Tibial artery (tissue), 4 donors: ENCODE measurements around the gene RAB41.
"Not testable (repeated sequence)": the region's sequence is repeated elsewhere in the genome, so short reads cannot be mapped to it uniquely, and the experiment has no call there.

Experiments
- DNase-seq, 2 donors: peaks; one replicate each; pipeline ENCODE4 v3.0.0-alpha.2; 2019
- H3K27ac ChIP-seq, 2 donors: fragments of 200-600 bp; sonication (generic) in 1 of 2; 1 replicate in 1 of 2; 2 replicates in 1 of 2; pipeline ENCODE4 v1.5.1; 2018 to 2019; ENCODE audit warnings: mild to moderate bottlenecking in 1 of 2
- H3K27me3 ChIP-seq, 2 donors: fragments of 200-600 bp; sonication (generic) in 1 of 2; one replicate each; pipeline versions ENCODE4 v1.5.1 to v1.6.0; 2016 to 2019
- H3K36me3 ChIP-seq, 3 donors: fragments of 200-600 bp; sonication (generic) in 2 of 3; one replicate each; pipeline ENCODE4 v1.5.1; 2016 to 2019; ENCODE audit warnings: mild to moderate bottlenecking in 2 of 3
- H3K4me1 ChIP-seq, 4 donors: fragments of 200-600 bp; sonication (generic) in 2 of 4; 1 replicate in 3 of 4; 2 replicates in 1 of 4; pipeline ENCODE4 v1.5.1; 2016 to 2019
- H3K4me3 ChIP-seq, 2 donors: fragments of 200-600 bp; sonication (generic) in 1 of 2; 1 replicate in 1 of 2; 2 replicates in 1 of 2; pipeline ENCODE4 v1.5.1; 2018 to 2019; ENCODE audit warnings: mild to moderate bottlenecking in 2 of 2
- H3K9me3 ChIP-seq, 3 donors: fragments of 200-600 bp; sonication (generic) in 1 of 3; one replicate each; pipeline ENCODE4 v1.5.1; 2016 to 2019
- CTCF ChIP-seq, 2 experiments: fragments of 200-600 bp in 1 of 2; fragments of 450-650 bp in 1 of 2; IDR thresholded peaks; one replicate each; pipeline ENCODE4 v1.5.1; 2017 to 2019; ENCODE audit warnings: antibody characterized with exemption in 2 of 2, mild to moderate bottlenecking in 1 of 2, moderate library complexity in 1 of 2
- intact Hi-C: fragments of 100-400 bp; cut with DNase I; formaldehyde crosslinking; loops from one replicate; pipeline ENCODE4 v1.15.0; 2023; ENCODE audit warnings: low total_unique reads

Gene RAB41

DNA sequence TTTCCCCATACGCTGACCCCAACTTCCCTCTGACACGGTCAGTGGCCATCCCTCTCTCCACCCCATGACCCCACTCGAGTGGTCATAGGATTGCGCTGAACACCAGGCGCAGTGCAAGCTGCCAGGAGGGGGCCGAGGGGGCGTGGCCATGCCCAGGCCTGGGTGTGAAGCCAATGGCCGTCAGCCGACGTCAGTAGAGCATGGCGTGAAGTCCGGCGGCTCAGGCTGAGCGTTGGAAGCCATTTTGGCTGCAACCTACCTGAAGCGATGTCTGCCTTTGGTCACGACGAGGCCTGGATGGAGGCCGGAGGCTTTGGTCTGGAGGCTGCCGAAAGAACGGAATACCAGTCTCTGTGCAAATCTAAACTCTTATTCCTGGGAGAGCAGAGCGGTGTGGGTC is at the start of gene RAB41:
TSS of gene RAB41 (plus strand) at position 222 of the 400 bp plus-strand sequence. CDS start at position 268, 46 bp downstream.
- H3K27me3 ChIP-seq: no peaks in the 10 kb centered on the region
- no peak within 1 kb of the TSS for H3K4me3 ChIP-seq
- TF ChIP-seq CTCF (IDR thresholded peaks at IDR 0.05): no peak
- H3K4me1 ChIP-seq: no peaks in the 10 kb centered on the region
- H3K9me3 ChIP-seq: no peaks in the 10 kb centered on the region
- intact Hi-C loops: no loop called here
- no peak within 1 kb of the TSS for H3K27ac ChIP-seq
- H3K36me3 ChIP-seq: peaks cover 0 to 15% (median 4%) of the 10 kb centered on the region in 3 donors
- no peak for DNase-seq

DNA sequence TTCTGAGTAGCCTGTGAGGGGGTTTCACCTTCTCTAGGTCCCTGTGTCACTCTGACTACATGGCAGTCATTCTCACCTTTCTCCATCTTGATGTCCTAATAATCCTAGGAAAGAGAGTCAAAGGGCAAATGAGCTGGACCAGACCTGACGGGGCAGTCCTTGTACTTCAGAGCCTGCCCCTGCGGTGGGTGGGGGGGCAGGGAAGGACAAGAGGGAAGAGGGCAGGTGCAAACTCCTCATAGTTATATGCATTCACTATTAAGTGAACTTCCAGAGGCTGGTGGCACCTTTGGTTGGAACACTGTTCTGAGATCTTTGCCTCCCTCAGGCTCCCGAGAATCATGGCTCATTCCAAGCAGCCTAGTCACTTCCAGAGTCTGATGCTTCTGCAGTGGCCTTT is 47.6 kb upstream of the RAB41 start, which contains the start of gene AWAT1:
TSS of gene AWAT1 (plus strand) at position 301 of the 400 bp plus-strand sequence. CDS start at position 342, 41 bp downstream.
- Histone ChIP-seq H3K4me3 (no peak within 1 kb of the TSS), H3K4me1 (no peaks in the 10 kb centered on the region), H3K27me3 (no peaks in the 10 kb centered on the region), H3K27ac (no peak within 1 kb of the TSS), H3K36me3 (no peaks in the 10 kb centered on the region), H3K9me3 (no peaks in the 10 kb centered on the region)
- TF ChIP-seq CTCF (IDR thresholded peaks at IDR 0.05): no peak
- DNase-seq: no peak
- intact Hi-C loops: no loop called here

GRCh38 chrX:70240751-70241150 is 41.2 kb upstream of the RAB41 start:
- no peak for TF ChIP-seq CTCF (IDR thresholded peaks at IDR 0.05)
- intact Hi-C loops: no loop called here

DNA sequence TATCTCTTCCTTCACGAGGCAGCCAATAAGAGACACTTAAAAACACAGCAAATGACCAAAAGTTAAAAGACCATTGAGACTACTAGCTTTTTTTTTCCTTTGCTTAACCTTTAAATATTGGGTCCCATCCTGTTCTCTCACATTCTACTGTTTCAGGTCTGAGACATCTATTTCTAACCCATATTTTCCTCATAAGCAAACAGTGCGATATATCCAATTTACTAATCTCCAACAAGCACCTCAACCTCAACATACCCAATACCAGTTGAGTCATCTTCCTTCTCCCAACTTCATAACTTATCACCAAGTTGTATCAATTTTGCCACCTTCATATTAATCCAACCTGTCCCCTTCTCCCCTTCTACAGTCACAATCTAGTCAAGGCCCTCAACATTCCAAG is 40.5 kb upstream of the RAB41 start:
- H3K9me3 ChIP-seq: no peaks in the 10 kb centered on the region
- H3K4me1 ChIP-seq: no peaks in the 10 kb centered on the region
- H3K4me3 ChIP-seq: no peak overlapping the region
- no peak for DNase-seq
- H3K36me3 ChIP-seq: no peaks in the 10 kb centered on the region
- H3K27me3 ChIP-seq: no peaks in the 10 kb centered on the region
- no peak overlapping the region for H3K27ac ChIP-seq
- no peak for TF ChIP-seq CTCF (IDR thresholded peaks at IDR 0.05)
- intact Hi-C loops: no loop called here

More at GRCh38 chrX:70240751-70241150, 41.2 kb upstream of the RAB41 start:
- H3K4me3 ChIP-seq: no peak overlapping the region
- H3K9me3 ChIP-seq: no peaks in the 10 kb centered on the region
- H3K36me3 ChIP-seq: no peaks in the 10 kb centered on the region
- H3K27me3 ChIP-seq: no peaks in the 10 kb centered on the region
- no peak for DNase-seq
- no peaks in the 10 kb centered on the region for H3K4me1 ChIP-seq
- H3K27ac ChIP-seq: no peak overlapping the region

GRCh38 chrX:70243601-70244000 is 38.4 kb upstream of the RAB41 start:
- H3K9me3 ChIP-seq, H3K27ac ChIP-seq, H3K36me3 ChIP-seq, DNase-seq, H3K4me1 ChIP-seq, H3K27me3 ChIP-seq, H3K4me3 ChIP-seq, intact Hi-C loops: not testable (repeated sequence)

GRCh38 chrX:70244881-70245280 is 37.1 kb upstream of the RAB41 start:
- no peak for TF ChIP-seq CTCF (IDR thresholded peaks at IDR 0.05)
- intact Hi-C loops: no loop called here
- DNase-seq: no peak
- Histone ChIP-seq H3K9me3 (no peaks in the 10 kb centered on the region), H3K36me3 (no peaks in the 10 kb centered on the region), H3K4me1 (no peaks in the 10 kb centered on the region), H3K27me3 (no peaks in the 10 kb centered on the region), H3K27ac (no peak overlapping the region), H3K4me3 (no peak overlapping the region)
